ENCODE measurements around the gene GRAMD1C.

GRCh38 chr3:113794526-113794925, 44.1 kb upstream of the GRAMD1C start:
- TF ChIP-seq, protein P1, sequence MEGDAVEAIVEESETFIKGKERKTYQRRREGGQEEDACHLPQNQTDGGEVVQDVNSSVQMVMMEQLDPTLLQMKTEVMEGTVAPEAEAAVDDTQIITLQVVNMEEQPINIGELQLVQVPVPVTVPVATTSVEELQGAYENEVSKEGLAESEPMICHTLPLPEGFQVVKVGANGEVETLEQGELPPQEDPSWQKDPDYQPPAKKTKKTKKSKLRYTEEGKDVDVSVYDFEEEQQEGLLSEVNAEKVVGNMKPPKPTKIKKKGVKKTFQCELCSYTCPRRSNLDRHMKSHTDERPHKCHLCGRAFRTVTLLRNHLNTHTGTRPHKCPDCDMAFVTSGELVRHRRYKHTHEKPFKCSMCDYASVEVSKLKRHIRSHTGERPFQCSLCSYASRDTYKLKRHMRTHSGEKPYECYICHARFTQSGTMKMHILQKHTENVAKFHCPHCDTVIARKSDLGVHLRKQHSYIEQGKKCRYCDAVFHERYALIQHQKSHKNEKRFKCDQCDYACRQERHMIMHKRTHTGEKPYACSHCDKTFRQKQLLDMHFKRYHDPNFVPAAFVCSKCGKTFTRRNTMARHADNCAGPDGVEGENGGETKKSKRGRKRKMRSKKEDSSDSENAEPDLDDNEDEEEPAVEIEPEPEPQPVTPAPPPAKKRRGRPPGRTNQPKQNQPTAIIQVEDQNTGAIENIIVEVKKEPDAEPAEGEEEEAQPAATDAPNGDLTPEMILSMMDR (IDR thresholded peaks at IDR 0.05; ENCODE audit: borderline replicate concordance, extremely low read depth, low read length, poor library complexity, severe bottlenecking): no peak
- TF ChIP-seq EZH2 (IDR thresholded peaks at IDR 0.05; ENCODE audit: borderline replicate concordance, low read depth, low read length, severe bottlenecking): no peak
